ENCODE measurements around the gene FAM177B.

Gene FAM177B

DNA sequence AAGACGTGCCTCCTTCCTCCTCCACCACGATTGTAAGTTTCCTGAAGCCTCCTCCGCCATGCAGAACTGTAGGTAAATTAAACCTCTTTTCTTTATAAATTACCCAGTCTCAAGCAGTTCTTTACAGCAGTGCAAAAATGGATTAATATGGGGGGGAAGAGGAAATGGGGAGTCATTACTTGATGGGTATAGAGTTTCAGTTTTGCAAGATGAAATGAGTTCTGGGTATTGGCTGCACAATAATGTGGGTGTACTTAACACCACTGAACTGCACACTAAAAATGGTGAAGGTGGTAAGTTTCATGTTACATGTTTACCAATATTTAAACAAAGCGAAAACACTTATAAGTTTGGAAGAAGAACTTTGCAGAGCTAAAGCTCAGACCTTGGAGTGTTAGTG is 53.5 kb downstream of the FAM177B start:
- H3K79me2 ChIP-seq (ENCODE audit: insufficient read depth, low read length) = no peaks in the 10 kb centered on the region
- no peaks in the 10 kb centered on the region for H3K9me3 ChIP-seq (ENCODE audit: insufficient read depth, low read length, severe bottlenecking)
- no peaks in the 10 kb centered on the region for H3K4me1 ChIP-seq (ENCODE audit: insufficient read depth, low read length)
- DNase-seq (no peak), ATAC-seq (ENCODE audit: insufficient read depth, low read depth) (no peak)
- no peak overlapping the region for H3K4me3 ChIP-seq (ENCODE audit: low read depth in 1 of 2, low read length in 2 of 2)
- TF ChIP-seq, protein P1, sequence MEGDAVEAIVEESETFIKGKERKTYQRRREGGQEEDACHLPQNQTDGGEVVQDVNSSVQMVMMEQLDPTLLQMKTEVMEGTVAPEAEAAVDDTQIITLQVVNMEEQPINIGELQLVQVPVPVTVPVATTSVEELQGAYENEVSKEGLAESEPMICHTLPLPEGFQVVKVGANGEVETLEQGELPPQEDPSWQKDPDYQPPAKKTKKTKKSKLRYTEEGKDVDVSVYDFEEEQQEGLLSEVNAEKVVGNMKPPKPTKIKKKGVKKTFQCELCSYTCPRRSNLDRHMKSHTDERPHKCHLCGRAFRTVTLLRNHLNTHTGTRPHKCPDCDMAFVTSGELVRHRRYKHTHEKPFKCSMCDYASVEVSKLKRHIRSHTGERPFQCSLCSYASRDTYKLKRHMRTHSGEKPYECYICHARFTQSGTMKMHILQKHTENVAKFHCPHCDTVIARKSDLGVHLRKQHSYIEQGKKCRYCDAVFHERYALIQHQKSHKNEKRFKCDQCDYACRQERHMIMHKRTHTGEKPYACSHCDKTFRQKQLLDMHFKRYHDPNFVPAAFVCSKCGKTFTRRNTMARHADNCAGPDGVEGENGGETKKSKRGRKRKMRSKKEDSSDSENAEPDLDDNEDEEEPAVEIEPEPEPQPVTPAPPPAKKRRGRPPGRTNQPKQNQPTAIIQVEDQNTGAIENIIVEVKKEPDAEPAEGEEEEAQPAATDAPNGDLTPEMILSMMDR (IDR thresholded peaks at IDR 0.05; ENCODE audit: borderline replicate concordance, extremely low read depth, low read length, poor library complexity, severe bottlenecking) = no peak
- no peaks in the 10 kb centered on the region for H3K36me3 ChIP-seq (ENCODE audit: insufficient read depth, low read length)
- H4K20me1 ChIP-seq (ENCODE audit: insufficient read depth, low read length) = no peaks in the 10 kb centered on the region
- H3K27me3 ChIP-seq (ENCODE audit: insufficient read depth, low read length, poor library complexity) = no peaks in the 10 kb centered on the region
- H2AFZ ChIP-seq (ENCODE audit: low read depth, low read length) = no peak overlapping the region
- no peak overlapping the region for H3K27ac ChIP-seq (ENCODE audit: low read length)
- H3K9ac ChIP-seq (ENCODE audit: low read depth, low read length) = no peak overlapping the region
- H3K4me2 ChIP-seq (ENCODE audit: insufficient read depth, low read length) = no peak overlapping the region

DNA sequence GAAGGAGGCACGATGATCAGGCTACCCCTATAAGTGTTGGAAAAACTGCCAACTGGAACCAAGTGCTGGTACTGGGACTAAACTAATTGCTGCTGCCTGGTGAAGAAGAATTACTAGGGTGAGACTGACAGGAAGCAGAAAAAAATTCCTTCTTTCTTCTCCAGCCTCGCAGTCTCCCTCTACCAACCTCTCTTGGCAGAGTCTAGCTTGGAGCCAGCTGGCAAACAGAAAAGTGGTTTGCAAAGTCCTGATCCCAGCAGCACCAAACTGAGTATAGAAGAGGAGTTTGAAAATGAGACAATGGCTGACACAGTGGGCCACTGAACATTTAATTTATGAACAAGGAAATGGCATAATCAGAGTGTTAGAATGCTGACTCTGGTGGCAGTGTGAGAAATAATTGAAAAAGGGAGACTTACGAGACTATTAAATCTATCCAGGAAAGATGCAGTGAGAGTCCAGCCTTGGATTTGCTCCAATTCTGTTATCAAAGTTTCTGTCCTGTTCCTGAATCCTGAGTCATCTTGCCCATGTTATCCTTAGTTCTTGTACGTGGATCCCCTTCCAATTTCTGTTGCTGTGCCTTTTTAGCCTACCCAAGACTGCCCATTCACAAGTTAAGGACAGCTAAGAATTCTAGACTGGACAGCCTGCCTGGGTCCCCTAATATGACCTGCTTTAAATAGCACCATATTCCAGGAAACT is 54.2 kb downstream of the FAM177B start:
- no peak for DNase-seq
- no peak for ATAC-seq (ENCODE audit: insufficient read depth, low read depth)
- Histone ChIP-seq H4K20me1 (ENCODE audit: insufficient read depth, low read length) (no peaks in the 10 kb centered on the region), H3K27me3 (ENCODE audit: insufficient read depth, low read length, poor library complexity) (no peaks in the 10 kb centered on the region), H3K79me2 (ENCODE audit: insufficient read depth, low read length) (no peaks in the 10 kb centered on the region), H3K4me3 (ENCODE audit: low read depth in 1 of 2, low read length in 2 of 2) (no peak overlapping the region), H3K4me1 (ENCODE audit: insufficient read depth, low read length) (no peaks in the 10 kb centered on the region), H3K4me2 (ENCODE audit: insufficient read depth, low read length) (no peak overlapping the region), H3K36me3 (ENCODE audit: insufficient read depth, low read length) (no peaks in the 10 kb centered on the region), H3K9ac (ENCODE audit: low read depth, low read length) (no peak overlapping the region), H3K9me3 (ENCODE audit: insufficient read depth, low read length, severe bottlenecking) (no peaks in the 10 kb centered on the region), H3K27ac (ENCODE audit: low read length) (no peak overlapping the region), H2AFZ (ENCODE audit: low read depth, low read length) (no peak overlapping the region)
- TF ChIP-seq, protein P1 (IDR thresholded peaks at IDR 0.05; ENCODE audit: borderline replicate concordance, extremely low read depth, low read length, poor library complexity, severe bottlenecking) = no peak
- no peak for TF ChIP-seq EZH2 (IDR thresholded peaks at IDR 0.05; ENCODE audit: borderline replicate concordance, low read depth, low read length, severe bottlenecking)

DNA sequence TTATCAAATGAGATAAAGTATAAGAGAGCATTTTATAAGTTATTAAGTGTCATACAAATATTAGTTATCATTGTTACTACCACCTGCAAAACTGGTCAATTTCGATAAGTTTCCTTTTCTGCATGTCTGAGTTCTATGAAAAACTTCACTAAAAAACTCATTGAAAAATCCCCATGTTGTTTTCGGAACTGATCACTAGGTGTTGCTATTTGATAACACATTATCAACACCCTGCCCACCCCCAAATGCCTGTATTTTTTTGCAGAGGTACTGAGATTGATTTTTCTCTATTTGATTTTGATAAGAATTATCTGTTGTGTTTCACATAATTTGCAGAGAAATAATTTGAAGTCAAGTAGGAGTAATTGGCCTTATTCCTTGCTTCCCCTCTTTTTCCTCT is 55.7 kb downstream of the FAM177B start:
- DNase-seq = no peak
- no peaks in the 10 kb centered on the region for H3K9me3 ChIP-seq (ENCODE audit: insufficient read depth, low read length, severe bottlenecking)
- no peak for ATAC-seq (ENCODE audit: insufficient read depth, low read depth)

More for the DNA sequence above, 55.7 kb downstream of the FAM177B start:
- Histone ChIP-seq H3K9ac (ENCODE audit: low read depth, low read length) (no peak overlapping the region), H3K4me2 (ENCODE audit: insufficient read depth, low read length) (no peak overlapping the region), H3K27me3 (ENCODE audit: insufficient read depth, low read length, poor library complexity) (no peaks in the 10 kb centered on the region), H4K20me1 (ENCODE audit: insufficient read depth, low read length) (no peaks in the 10 kb centered on the region), H3K27ac (ENCODE audit: low read length) (no peak overlapping the region), H3K4me3 (ENCODE audit: low read depth in 1 of 2, low read length in 2 of 2) (no peak overlapping the region), H3K36me3 (ENCODE audit: insufficient read depth, low read length) (no peaks in the 10 kb centered on the region), H2AFZ (ENCODE audit: low read depth, low read length) (no peak overlapping the region), H3K4me1 (ENCODE audit: insufficient read depth, low read length) (no peaks in the 10 kb centered on the region), H3K79me2 (ENCODE audit: insufficient read depth, low read length) (no peaks in the 10 kb centered on the region)
- no peak for TF ChIP-seq EZH2 (IDR thresholded peaks at IDR 0.05; ENCODE audit: borderline replicate concordance, low read depth, low read length, severe bottlenecking)
- TF ChIP-seq, protein P1 (IDR thresholded peaks at IDR 0.05; ENCODE audit: borderline replicate concordance, extremely low read depth, low read length, poor library complexity, severe bottlenecking) = peak; percentile 62
